Neural cell (in vitro differentiated cells): Measurements from ENCODE around the gene AEN. TPM values are rescaled to one million over a fixed set of nuclear protein-coding genes. Genes with fewer than 3 reads are reported as not detected.

Source experiments
- H2AFZ ChIP-seq: fragments of 200-600, 300-800 bp; sonication (generic), shearing (Covaris generic); 2 replicates; pipeline ENCODE4 v1.6.0; 2014; ENCODE audit warnings: low read depth, mild to moderate bottlenecking, antibody characterized with exemption, low read length, moderate library complexity
- H3F3A ChIP-seq: fragments of 200-600 bp; shearing (Covaris generic); 2 replicates; pipeline ENCODE4 v1.6.1; 2016; ENCODE audit warnings: mild to moderate bottlenecking, moderate library complexity, mixed read lengths, antibody characterized with exemption, low read length; ENCODE audit not compliant: insufficient read depth, poor library complexity, severe bottlenecking
- H3K27ac ChIP-seq: fragments of 200-600, 300-800 bp; sonication (generic), shearing (Covaris generic); 2 replicates; pipeline ENCODE4 v1.5.1; 2014; ENCODE audit warnings: mild to moderate bottlenecking, low read length, moderate library complexity
- H3K27me3 ChIP-seq: fragments of 300-800, 200-600 bp; sonication (generic), shearing (Covaris generic); 2 replicates; pipeline ENCODE4 v1.6.0; 2014; ENCODE audit warnings: mild to moderate bottlenecking, low read depth, low read length, moderate library complexity; ENCODE audit not compliant: insufficient read depth
- H3K36me3 ChIP-seq: fragments of 300-800, 200-600 bp; sonication (generic), shearing (Covaris generic); 2 replicates; pipeline ENCODE4 v1.5.1; 2014; ENCODE audit warnings: mild to moderate bottlenecking, antibody characterized with exemption, low read length, moderate library complexity; ENCODE audit not compliant: insufficient read depth
- H3K4me2 ChIP-seq: fragments of 300-800, 200-600 bp; sonication (generic), shearing (Covaris generic); 2 replicates; pipeline ENCODE4 v1.6.0; 2014; ENCODE audit warnings: mild to moderate bottlenecking, low read length
- H3K4me3 ChIP-seq: fragments of 300-800, 200-600 bp; sonication (generic), shearing (Covaris generic); 2 replicates; pipeline ENCODE4 v1.5.1; 2014; ENCODE audit warnings: mild to moderate bottlenecking, low read length, moderate library complexity
- H3K79me2 ChIP-seq: fragments of 200-600 bp; shearing (Covaris generic); replicated peaks from 2 replicates; pipeline ENCODE4 v1.6.0; 2014; ENCODE audit warnings: mild to moderate bottlenecking, low read length, moderate library complexity; ENCODE audit not compliant: insufficient read depth
- H3K9ac ChIP-seq: fragments of 300-800, 200-600 bp; sonication (generic), shearing (Covaris generic); 2 replicates; pipeline ENCODE4 v1.6.1; 2016; ENCODE audit warnings: mild to moderate bottlenecking, low read length, mixed read lengths
- H3K9me2 ChIP-seq: fragments of 200-600 bp; shearing (Covaris generic); 2 replicates; pipeline ENCODE4 v1.6.1; 2016; ENCODE audit warnings: mild to moderate bottlenecking, low read length, mixed read lengths; ENCODE audit not compliant: insufficient read depth
- H3K9me3 ChIP-seq: fragments of 200-600, 300-800 bp; sonication (generic), shearing (Covaris generic); 2 replicates; pipeline ENCODE4 v1.6.1; 2016; ENCODE audit warnings: mild to moderate bottlenecking, mixed run types, low read length, moderate library complexity, mixed read lengths
- H4K20me1 ChIP-seq: fragments of 200-600 bp; shearing (Covaris generic); 2 replicates; pipeline ENCODE4 v1.6.1; 2016; ENCODE audit warnings: mild to moderate bottlenecking, mixed run types; ENCODE audit not compliant: insufficient read depth
- EP300 ChIP-seq: fragments of 450-650 bp; conservative IDR thresholded peaks from 2 replicates; pipeline ENCODE4 v1.6.1; 2014; ENCODE audit warnings: antibody characterized with exemption, mild to moderate bottlenecking, moderate library complexity; ENCODE audit not compliant: poor library complexity, severe bottlenecking
- EZH2 ChIP-seq: fragments of 200-600, 300-800 bp; shearing (Covaris generic), sonication (generic); IDR thresholded peaks from 2 replicates; pipeline ENCODE4 v1.6.1; 2014; ENCODE audit warnings: antibody characterized with exemption, low read length, borderline replicate concordance, mild to moderate bottlenecking; ENCODE audit not compliant: insufficient read depth, poor library complexity, severe bottlenecking
- MXI1 ChIP-seq: fragments of 450-650 bp; conservative IDR thresholded peaks from 2 replicates; pipeline ENCODE4 v1.6.1; 2014; ENCODE audit warnings: antibody characterized with exemption, mild to moderate bottlenecking; ENCODE audit not compliant: poor library complexity, severe bottlenecking
- POLR2AphosphoS5 ChIP-seq: IDR thresholded peaks from 2 replicates; pipeline ENCODE4 v1.6.1; 2012
- RAD21 ChIP-seq: fragments of 450-650 bp; conservative IDR thresholded peaks from 2 replicates; pipeline ENCODE4 v1.6.1; 2014; ENCODE audit warnings: antibody characterized with exemption, mild to moderate bottlenecking, moderate library complexity
- SMC3 ChIP-seq: fragments of 450-650 bp; conservative IDR thresholded peaks from 2 replicates; pipeline ENCODE4 v1.6.1; 2014; ENCODE audit warnings: antibody characterized with exemption, mild to moderate bottlenecking, moderate library complexity; ENCODE audit not compliant: poor library complexity
- TAF1 ChIP-seq: IDR thresholded peaks from 2 replicates; pipeline ENCODE4 v1.6.1; 2012; ENCODE audit warnings: low read depth
- polyA plus RNA-seq: library from polyadenylated mRNA; depleted of rRNA; stranded (reverse); fragments of >200 nt; gene quantifications from 2 replicates; pipeline ENCODE4 v1.2.3, GENCODE V29; 2014
- TF ChIP-seq, protein P1 (sequence below): IDR thresholded peaks from 2 replicates; pipeline ENCODE4 v1.6.1; 2012; ENCODE audit warnings: borderline replicate concordance
- TF ChIP-seq, protein P2 (sequence below): fragments of 450-650 bp; IDR thresholded peaks from 2 replicates; pipeline ENCODE4 v1.5.1; 2014; ENCODE audit warnings: antibody characterized with exemption, mild to moderate bottlenecking, moderate library complexity; ENCODE audit not compliant: poor library complexity, severe bottlenecking

The AEN gene
- polyA plus RNA-seq, 1 donor from 2014 or later = 17.2 TPM

DNA sequence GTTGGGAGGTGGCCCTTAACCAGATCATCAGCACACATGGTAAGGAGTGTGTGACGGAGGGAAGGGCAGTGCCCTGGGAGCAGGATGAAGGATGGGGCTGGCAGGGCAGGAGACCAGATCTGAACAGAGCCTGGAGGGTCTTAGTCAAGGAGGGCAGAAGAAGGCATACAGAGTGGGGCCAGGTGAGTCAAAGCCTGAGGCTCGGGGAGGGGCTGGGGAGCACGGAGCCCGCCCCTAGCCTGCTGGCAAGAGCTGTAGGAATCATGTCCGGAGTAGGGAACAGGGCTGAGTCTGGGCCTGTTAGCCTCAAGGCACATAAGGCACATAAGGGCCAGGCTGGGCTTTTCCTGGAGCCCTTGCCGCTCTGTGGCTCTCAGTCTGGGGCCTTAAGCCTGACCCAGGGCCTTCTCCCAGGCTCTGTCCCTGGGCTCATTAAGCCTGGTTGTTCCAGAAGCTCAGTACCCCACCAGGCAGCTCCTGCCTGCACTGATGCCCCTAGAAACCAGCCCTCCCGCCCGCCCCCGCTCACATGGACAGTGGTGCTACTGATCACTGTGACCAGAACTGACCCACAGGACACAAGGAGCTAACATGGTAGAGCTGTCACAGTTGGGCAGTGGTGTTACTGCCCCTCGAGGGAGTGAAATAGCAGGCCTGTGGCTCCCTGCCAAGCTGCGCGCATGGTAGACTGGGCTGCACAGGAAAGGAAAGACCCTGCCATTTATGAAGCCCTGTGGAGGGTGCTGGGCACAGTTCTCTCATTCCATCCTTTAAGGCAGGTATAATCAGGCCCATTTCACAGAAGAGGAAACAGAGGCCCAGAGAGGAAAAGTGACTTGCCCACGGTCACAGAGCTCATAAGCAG, 32.3 kb downstream of the AEN start:
- Histone ChIP-seq H3K9ac (no peak overlapping the region), H4K20me1 (no peaks in the 10 kb centered on the region), H3K4me3 (no peak overlapping the region), H3K27me3 (no peaks in the 10 kb centered on the region), H3K27ac (no peak overlapping the region), H2AFZ (no peak overlapping the region), H3K9me2 (no peaks in the 10 kb centered on the region), H3F3A (no peaks in the 10 kb centered on the region), H3K9me3 (no peaks in the 10 kb centered on the region), H3K79me2 (no peaks in the 10 kb centered on the region), H3K36me3 (no peaks in the 10 kb centered on the region), H3K4me2 (no peak overlapping the region)
- TF ChIP-seq, protein P1, sequence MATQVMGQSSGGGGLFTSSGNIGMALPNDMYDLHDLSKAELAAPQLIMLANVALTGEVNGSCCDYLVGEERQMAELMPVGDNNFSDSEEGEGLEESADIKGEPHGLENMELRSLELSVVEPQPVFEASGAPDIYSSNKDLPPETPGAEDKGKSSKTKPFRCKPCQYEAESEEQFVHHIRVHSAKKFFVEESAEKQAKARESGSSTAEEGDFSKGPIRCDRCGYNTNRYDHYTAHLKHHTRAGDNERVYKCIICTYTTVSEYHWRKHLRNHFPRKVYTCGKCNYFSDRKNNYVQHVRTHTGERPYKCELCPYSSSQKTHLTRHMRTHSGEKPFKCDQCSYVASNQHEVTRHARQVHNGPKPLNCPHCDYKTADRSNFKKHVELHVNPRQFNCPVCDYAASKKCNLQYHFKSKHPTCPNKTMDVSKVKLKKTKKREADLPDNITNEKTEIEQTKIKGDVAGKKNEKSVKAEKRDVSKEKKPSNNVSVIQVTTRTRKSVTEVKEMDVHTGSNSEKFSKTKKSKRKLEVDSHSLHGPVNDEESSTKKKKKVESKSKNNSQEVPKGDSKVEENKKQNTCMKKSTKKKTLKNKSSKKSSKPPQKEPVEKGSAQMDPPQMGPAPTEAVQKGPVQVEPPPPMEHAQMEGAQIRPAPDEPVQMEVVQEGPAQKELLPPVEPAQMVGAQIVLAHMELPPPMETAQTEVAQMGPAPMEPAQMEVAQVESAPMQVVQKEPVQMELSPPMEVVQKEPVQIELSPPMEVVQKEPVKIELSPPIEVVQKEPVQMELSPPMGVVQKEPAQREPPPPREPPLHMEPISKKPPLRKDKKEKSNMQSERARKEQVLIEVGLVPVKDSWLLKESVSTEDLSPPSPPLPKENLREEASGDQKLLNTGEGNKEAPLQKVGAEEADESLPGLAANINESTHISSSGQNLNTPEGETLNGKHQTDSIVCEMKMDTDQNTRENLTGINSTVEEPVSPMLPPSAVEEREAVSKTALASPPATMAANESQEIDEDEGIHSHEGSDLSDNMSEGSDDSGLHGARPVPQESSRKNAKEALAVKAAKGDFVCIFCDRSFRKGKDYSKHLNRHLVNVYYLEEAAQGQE = no peak
- TF ChIP-seq, protein P2, sequence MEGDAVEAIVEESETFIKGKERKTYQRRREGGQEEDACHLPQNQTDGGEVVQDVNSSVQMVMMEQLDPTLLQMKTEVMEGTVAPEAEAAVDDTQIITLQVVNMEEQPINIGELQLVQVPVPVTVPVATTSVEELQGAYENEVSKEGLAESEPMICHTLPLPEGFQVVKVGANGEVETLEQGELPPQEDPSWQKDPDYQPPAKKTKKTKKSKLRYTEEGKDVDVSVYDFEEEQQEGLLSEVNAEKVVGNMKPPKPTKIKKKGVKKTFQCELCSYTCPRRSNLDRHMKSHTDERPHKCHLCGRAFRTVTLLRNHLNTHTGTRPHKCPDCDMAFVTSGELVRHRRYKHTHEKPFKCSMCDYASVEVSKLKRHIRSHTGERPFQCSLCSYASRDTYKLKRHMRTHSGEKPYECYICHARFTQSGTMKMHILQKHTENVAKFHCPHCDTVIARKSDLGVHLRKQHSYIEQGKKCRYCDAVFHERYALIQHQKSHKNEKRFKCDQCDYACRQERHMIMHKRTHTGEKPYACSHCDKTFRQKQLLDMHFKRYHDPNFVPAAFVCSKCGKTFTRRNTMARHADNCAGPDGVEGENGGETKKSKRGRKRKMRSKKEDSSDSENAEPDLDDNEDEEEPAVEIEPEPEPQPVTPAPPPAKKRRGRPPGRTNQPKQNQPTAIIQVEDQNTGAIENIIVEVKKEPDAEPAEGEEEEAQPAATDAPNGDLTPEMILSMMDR = no peak
- no peak for TF ChIP-seq MXI1
- no peak for TF ChIP-seq EZH2
- TF ChIP-seq RAD21 = no peak
- TF ChIP-seq SMC3 = no peak
- TF ChIP-seq POLR2AphosphoS5 = no peak
- no peak for TF ChIP-seq TAF1
- TF ChIP-seq EP300 = no peak

DNA sequence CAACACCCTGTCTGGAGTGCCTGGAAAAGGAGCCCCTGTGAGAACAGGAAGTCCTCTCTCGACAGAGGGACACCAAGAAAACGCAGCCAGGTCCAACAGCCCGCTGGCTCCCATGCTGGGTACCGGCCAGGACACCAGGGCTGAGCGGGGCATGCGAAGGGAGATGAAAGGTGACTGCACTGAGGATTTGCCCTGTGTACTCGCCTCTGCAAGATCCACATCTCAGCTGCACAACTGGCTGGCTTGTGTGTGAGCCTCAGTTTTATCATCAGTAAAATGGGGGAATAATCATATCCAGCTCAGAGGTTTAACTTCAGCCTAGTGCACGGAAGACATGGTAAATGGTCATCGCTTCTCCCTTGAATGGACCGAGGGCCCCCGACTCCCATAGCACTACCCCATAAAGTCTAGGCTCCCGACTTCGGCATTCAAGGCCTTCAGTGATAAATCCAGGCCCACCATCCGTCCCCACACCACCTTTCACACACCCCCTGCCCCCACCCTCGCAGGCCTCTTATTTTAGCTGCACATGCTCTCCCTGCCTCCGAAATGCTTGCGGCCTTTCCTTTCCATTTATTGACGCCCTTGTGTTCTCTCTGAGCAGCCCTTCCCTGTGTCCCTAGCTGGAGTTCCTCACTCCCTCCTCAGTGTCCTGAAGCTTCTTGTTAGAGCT, 33.4 kb downstream of the AEN start:
- H3K27ac ChIP-seq = no peak overlapping the region
- H4K20me1 ChIP-seq = no peaks in the 10 kb centered on the region
- H3K9me3 ChIP-seq = no peaks in the 10 kb centered on the region
- no peaks in the 10 kb centered on the region for H3K27me3 ChIP-seq
- no peaks in the 10 kb centered on the region for H3K79me2 ChIP-seq
- H3K9ac ChIP-seq = no peak overlapping the region
- no peaks in the 10 kb centered on the region for H3F3A ChIP-seq
- no peak overlapping the region for H3K4me3 ChIP-seq
- H2AFZ ChIP-seq = no peak overlapping the region
- TF ChIP-seq SMC3 (no peak), MXI1 (no peak), EP300 (no peak)
- TF ChIP-seq, protein P1 = no peak
- no peaks in the 10 kb centered on the region for H3K9me2 ChIP-seq
- H3K4me2 ChIP-seq = no peak overlapping the region
- H3K36me3 ChIP-seq = no peaks in the 10 kb centered on the region
